Measurements from ENCODE around the gene BRCC3. TPM values are rescaled to one million over a fixed set of nuclear protein-coding genes. Genes with fewer than 3 reads are reported as not detected.

Gene BRCC3
- total RNA-seq, 2 experiments from 2014 or later: 32.8 to 33.5 TPM

DNA sequence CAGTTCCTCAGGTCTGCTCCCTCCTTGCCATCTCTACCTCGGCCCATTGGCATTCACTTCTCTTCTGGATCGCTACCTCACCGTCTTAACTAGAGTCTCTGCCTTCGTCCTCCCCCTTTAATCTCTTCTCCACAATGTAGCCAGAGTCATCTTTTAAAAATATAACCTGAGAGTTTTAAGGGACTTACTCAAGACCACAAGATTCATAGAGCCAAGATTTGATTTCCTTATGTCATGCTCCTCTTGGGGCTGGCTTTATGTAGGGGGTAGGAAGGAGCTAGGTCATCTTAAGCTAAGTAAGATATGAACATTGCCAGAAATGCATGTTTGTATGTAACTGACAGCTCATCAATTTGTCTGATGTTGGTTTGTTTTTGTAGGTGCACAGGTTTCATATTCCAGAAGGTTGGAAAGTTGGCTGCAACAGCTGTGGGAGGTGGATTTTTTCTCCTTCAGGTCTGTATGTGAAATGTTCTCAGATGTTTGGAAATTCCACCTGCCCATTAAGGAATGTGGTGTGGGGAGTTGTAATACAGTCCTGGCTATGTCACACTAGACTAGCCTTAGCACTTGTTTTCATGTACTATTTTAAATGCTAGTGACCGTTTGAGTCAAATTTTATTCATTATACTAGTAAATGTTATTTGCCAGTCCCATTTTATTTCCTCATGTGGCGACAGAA lies 25.0 kb upstream of the BRCC3 start:
- Mint-ChIP-seq H3K4me1 (ENCODE audit: low read depth) (peaks cover 25% of the 10 kb centered on the region), H3K4me3 (no peak overlapping the region), H3K9me3 (ENCODE audit: insufficient read depth) (no peaks in the 10 kb centered on the region), H3K36me3 (ENCODE audit: low read depth) (peaks cover 11% of the 10 kb centered on the region), H3K27me3 (ENCODE audit: low read depth) (no peaks in the 10 kb centered on the region), H3K27ac (no peak overlapping the region)
- CTCF ChIA-PET: interaction anchor here (1.2 to 2.9 kb wide), 2 partner anchors 11 to 129 kb away, joined by 4 to 12 read pairs; no protein-coding TSS in a partner anchor
- no peak for ATAC-seq
- POLR2A ChIA-PET: no interaction called here
- DNase-seq: no peak

DNA sequence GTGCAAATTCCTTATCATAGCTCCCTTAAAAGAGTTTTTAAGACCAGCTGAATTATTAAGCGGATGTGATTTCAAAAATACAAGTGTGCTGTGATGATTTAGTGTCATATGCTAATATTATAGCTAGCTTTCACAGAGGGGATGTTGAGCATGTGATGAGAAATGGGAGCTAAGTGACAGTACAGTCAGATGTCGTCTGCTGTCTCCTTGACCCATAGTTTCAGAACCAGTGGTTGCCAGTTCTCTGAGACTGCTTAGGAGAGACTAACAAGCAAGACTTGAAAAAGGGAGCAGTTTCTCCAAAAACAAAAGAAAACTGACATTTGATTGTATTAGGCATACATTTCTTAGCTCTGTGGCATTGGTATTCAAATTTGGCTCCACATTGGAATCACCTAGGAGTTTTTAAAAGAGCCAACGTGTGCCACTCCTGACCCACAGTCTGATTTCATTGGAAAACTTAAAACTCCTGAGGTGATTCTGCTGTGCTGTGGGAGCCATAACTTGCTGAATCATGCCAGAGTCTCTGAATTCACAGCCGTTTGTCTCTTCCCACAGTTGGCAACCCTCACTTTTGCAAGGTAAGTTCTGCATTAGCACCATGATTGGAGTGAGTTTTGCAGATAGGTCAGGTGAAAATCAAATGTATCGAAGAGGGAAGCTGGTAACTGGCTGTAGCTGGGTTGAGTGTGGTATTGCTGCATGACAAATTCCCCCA lies 24.3 kb upstream of the BRCC3 start:
- ChIA-PET CTCF (interaction anchor here (1.2 to 2.9 kb wide), 2 partner anchors 10 to 129 kb away, joined by 4 to 12 read pairs; no protein-coding TSS in a partner anchor), POLR2A (no interaction called here)
- no peak for ATAC-seq
- no peak overlapping the region for H3K27ac Mint-ChIP-seq
- peaks cover 16% of the 10 kb centered on the region for H3K36me3 Mint-ChIP-seq (ENCODE audit: low read depth)
- no peaks in the 10 kb centered on the region for H3K9me3 Mint-ChIP-seq (ENCODE audit: insufficient read depth)
- no peak for DNase-seq
- H3K27me3 Mint-ChIP-seq (ENCODE audit: low read depth): no peaks in the 10 kb centered on the region
- H3K4me1 Mint-ChIP-seq (ENCODE audit: low read depth): peaks cover 31% of the 10 kb centered on the region
- no peak overlapping the region for H3K4me3 Mint-ChIP-seq

DNA sequence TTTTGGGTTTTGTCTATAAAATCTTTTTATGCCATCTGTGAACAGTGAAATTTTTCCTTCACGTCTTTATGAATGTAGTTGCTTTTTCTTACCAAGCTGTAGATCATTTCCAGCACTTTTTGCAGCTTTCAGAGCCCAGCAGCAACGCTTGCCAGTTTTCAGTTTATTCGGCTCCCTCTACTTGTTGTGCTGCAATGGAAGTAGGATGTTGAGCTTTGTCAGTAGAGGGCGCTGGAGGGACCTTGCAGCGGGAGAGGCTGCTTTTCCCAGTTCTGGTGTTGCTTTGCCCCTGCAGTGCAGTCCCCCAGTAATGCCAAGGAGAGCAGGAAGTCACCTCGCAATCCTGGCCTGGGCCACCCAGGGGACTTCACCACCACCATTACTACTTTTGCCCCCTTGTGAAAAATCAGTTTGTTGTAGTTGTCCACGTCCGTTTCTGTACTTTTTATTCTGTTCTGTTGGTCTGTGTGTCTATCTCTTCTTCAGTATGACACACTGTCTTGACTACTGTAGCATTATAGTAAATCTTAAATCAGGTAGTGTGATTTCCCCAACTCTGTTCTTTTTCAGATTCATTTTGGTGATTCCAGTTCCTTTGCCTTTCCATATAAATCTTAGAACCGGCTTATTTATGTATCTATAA lies 22.2 kb upstream of the BRCC3 start:
- no peak overlapping the region for H3K27ac Mint-ChIP-seq
- CTCF ChIA-PET: interaction anchor here (1.0 to 1.8 kb wide), 13 partner anchors 8 to 215 kb away, joined by 3 to 12 read pairs (median 5); partner anchors contain the start of genes FUNDC2 and RAB39B
- no peaks in the 10 kb centered on the region for H3K27me3 Mint-ChIP-seq (ENCODE audit: low read depth)
- POLR2A ChIA-PET: no interaction called here
- peaks cover 25% of the 10 kb centered on the region for H3K36me3 Mint-ChIP-seq (ENCODE audit: low read depth)
- peak; percentile 57 for DNase-seq
- H3K4me3 Mint-ChIP-seq: no peak overlapping the region
- peak; percentile 30 for ATAC-seq
- H3K4me1 Mint-ChIP-seq (ENCODE audit: low read depth): peaks cover 48% of the 10 kb centered on the region
- no peaks in the 10 kb centered on the region for H3K9me3 Mint-ChIP-seq (ENCODE audit: insufficient read depth)

DNA sequence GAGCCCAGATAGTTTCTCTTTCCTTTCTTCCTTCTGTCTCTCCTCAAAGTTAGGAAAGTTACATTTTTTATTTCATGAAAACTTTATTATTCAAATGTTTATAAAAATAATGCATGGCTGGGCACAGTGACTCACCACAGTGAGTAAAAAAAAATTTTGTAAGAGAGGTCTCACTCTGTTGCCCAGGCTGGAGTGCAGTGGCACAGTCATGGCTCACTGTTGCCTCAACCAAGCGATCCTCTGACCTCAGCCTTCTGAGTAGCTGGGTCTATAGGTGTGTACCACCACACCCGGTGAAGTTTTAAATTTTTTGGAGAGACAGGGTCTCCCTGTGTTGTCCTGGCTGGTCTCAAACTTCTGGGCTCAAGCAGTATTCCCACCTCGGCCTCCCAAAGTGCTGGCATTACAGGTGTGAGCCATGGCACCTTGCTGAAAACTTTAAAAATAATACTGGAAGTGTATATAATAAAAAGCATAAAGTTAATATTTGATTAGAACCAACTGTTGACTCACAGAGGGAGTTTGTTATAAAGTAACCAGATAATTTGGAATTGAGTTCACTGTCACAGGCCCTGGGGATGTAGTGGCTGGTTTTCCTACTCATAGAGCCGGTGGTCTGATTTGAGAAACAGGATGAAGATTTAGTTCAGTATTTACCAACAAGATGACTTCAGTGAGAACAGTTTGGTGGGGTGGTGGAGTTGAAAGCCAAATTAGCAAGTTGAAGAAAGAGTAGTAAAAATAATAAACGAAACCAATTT lies 18.4 kb upstream of the BRCC3 start:
- DNase-seq: no peak
- H3K4me1 Mint-ChIP-seq (ENCODE audit: low read depth): peaks cover 67% of the 10 kb centered on the region
- ChIA-PET POLR2A (no interaction called here), CTCF (no interaction called here)
- no peaks in the 10 kb centered on the region for H3K27me3 Mint-ChIP-seq (ENCODE audit: low read depth)
- ATAC-seq: no peak
- peak overlapping the region; percentile 32 for H3K27ac Mint-ChIP-seq
- peaks cover 28% of the 10 kb centered on the region for H3K36me3 Mint-ChIP-seq (ENCODE audit: low read depth)
- no peaks in the 10 kb centered on the region for H3K9me3 Mint-ChIP-seq (ENCODE audit: insufficient read depth)
- H3K4me3 Mint-ChIP-seq: no peak overlapping the region

DNA sequence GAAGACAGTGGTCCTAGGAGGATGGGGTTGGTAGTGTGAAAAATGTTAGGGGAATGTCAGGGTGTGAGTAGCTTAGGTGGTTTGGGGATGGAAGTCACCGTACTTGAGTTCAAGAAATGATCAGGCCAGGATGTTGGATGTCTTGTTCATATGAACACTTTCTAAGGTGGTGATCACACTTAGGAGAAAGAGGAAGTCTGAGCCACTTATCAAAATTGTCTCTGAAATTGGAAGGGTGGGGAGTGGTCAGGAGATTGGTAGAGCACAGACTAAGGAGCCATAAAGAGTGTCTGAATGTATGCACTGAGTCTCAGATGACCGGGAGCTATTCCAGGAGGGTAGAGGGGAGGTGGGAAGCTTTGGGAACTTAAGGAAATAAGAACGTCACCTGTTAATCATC lies 17.7 kb upstream of the BRCC3 start:
- Mint-ChIP-seq H3K9me3 (ENCODE audit: insufficient read depth) (no peaks in the 10 kb centered on the region), H3K4me1 (ENCODE audit: low read depth) (peaks cover 64% of the 10 kb centered on the region), H3K27ac (peak overlapping the region; percentile 32), H3K36me3 (ENCODE audit: low read depth) (peaks cover 28% of the 10 kb centered on the region), H3K27me3 (ENCODE audit: low read depth) (no peaks in the 10 kb centered on the region), H3K4me3 (no peak overlapping the region)
- ChIA-PET POLR2A (no interaction called here), CTCF (no interaction called here)
- DNase-seq: no peak
- ATAC-seq: no peak

DNA sequence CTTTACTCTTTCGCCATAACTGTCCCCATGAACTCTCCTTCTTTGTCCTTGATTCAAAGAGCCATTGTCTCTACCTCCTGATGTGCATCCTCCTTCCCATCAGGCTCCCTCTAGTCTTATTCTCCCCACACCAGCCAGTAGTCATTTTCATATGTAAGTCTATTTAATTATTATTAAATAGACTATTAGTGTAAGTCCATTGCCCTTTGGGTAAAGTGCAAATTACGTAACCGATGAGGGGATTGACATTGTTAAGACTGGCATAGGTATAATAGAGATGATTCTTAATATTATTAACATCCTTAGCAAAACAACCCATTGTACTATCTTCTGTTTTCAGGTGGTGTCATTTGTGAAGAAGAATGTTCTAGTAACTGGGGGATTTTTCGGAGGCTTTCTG lies 17.1 kb upstream of the BRCC3 start:
- ATAC-seq (no peak), DNase-seq (no peak)
- ChIA-PET POLR2A (no interaction called here), CTCF (no interaction called here)
- no peaks in the 10 kb centered on the region for H3K9me3 Mint-ChIP-seq (ENCODE audit: insufficient read depth)
- no peak overlapping the region for H3K27ac Mint-ChIP-seq
- H3K4me3 Mint-ChIP-seq: no peak overlapping the region
- peaks cover 58% of the 10 kb centered on the region for H3K4me1 Mint-ChIP-seq (ENCODE audit: low read depth)
- H3K27me3 Mint-ChIP-seq (ENCODE audit: low read depth): no peaks in the 10 kb centered on the region
- H3K36me3 Mint-ChIP-seq (ENCODE audit: low read depth): peaks cover 25% of the 10 kb centered on the region

DNA sequence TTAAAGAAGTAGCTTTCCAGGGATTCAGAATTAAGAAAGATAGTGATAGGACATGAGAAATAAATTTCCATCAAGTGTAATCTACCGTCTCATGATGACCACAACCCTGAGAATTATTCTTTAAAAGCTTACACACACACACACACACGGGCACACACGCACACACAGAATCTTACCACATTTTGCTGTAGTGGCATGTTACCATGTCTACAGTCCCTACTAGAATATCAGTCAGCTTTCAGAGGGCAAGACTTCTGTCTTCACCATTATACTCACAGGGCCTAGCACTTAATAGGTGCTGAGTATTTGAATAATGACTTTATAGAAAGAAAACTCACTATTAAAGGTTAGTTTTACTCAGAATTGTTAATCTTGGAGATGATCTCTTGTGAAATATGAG lies 15.8 kb upstream of the BRCC3 start:
- no peak for DNase-seq
- H3K27ac Mint-ChIP-seq: no peak overlapping the region
- no peaks in the 10 kb centered on the region for H3K9me3 Mint-ChIP-seq (ENCODE audit: insufficient read depth)
- ATAC-seq: no peak
- peaks cover 51% of the 10 kb centered on the region for H3K4me1 Mint-ChIP-seq (ENCODE audit: low read depth)
- POLR2A ChIA-PET: no interaction called here
- H3K4me3 Mint-ChIP-seq: no peak overlapping the region
- no peaks in the 10 kb centered on the region for H3K27me3 Mint-ChIP-seq (ENCODE audit: low read depth)
- CTCF ChIA-PET: interaction anchor here (0.8 to 1.3 kb wide), 2 partner anchors 75 to 138 kb away, joined by 3 to 4 read pairs; no protein-coding TSS in a partner anchor
- peaks cover 22% of the 10 kb centered on the region for H3K36me3 Mint-ChIP-seq (ENCODE audit: low read depth)

DNA sequence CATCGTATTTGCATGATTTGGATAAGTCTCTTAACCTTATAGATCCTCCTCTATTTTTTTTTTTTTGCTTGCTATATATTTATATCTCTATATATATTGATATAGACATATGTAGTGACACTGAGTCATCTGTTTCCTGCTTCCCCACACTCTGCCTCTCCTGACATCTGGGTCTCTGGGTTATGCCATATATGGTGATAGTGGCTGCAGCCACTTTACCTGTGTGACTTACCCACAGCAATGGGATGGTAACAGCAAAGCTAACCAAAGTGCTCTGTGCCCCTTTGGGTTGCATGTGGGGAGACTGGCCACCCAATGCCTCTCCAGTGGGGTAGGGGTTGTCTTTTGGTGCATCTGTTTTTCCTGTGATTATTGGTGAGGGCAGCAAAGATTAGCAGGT lies 14.8 kb upstream of the BRCC3 start:
- Mint-ChIP-seq H3K4me1 (ENCODE audit: low read depth) (peaks cover 41% of the 10 kb centered on the region), H3K4me3 (peak overlapping the region; percentile 60), H3K36me3 (ENCODE audit: low read depth) (peaks cover 22% of the 10 kb centered on the region), H3K27me3 (ENCODE audit: low read depth) (no peaks in the 10 kb centered on the region), H3K9me3 (ENCODE audit: insufficient read depth) (no peaks in the 10 kb centered on the region), H3K27ac (peak overlapping the region; percentile 77)
- peak; percentile 73 for ATAC-seq
- CTCF ChIA-PET: interaction anchor here (0.8 to 3.3 kb wide), 21 partner anchors 8 to 158 kb away, joined by 3 to 19 read pairs (median 9); partner anchors contain the start of gene FUNDC2
- POLR2A ChIA-PET: no interaction called here
- DNase-seq: peak; percentile 29

DNA sequence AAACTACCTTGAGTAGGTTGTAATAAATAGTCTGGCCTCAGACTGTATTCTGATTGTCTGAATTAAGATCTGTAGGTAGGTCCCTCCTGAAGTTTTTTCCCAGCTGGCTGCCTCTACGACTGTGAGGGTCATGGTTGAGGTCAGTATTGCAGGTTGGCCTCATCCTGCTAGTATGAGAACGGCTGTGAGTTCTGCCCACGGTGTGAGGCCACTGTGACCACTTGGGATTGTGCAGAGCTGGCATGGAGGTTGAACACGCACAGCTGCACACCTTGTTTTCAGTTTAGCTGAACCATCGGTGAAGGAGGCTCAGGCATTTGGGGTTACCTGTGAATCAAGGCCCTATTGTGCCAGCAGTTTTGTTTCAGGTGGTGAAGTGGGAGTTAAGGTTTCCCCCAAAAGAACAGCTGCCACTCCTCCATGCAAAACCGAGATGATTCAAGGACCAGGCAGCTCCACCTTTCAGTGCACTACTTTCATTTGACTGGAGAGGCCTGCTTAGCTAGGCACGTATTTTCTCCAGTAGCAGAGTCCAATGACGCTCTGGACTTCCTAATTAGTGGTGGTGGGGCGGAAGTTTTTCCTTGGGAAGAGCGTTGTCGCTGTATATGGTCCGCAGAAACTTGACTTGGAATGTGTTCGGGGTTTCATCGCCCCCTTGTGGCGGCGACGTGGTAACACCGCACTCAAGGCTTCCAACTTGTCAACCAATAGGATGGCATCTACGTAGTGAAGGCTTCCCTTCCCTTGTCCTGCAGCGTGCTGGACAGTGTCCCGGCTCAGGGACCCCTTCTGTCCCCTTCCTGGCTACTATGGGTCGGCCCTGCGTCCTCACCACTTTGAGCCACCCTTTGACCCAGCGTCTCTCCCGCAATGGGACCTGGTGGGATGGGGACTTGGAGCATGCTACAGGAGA lies 14.2 kb upstream of the BRCC3 start:
- Mint-ChIP-seq H3K36me3 (ENCODE audit: low read depth) (peaks cover 20% of the 10 kb centered on the region), H3K4me3 (peak overlapping the region; percentile 60), H3K4me1 (ENCODE audit: low read depth) (peaks cover 36% of the 10 kb centered on the region), H3K27me3 (ENCODE audit: low read depth) (no peaks in the 10 kb centered on the region), H3K9me3 (ENCODE audit: insufficient read depth) (no peaks in the 10 kb centered on the region), H3K27ac (peak overlapping the region; percentile 77)
- peak; percentile 62 for DNase-seq
- ChIA-PET POLR2A (no interaction called here), CTCF (interaction anchor here (0.6 to 3.3 kb wide), 23 partner anchors 8 to 158 kb away, joined by 3 to 19 read pairs (median 8); partner anchors contain the start of gene FUNDC2)
- peak; percentile 82 for ATAC-seq

DNA sequence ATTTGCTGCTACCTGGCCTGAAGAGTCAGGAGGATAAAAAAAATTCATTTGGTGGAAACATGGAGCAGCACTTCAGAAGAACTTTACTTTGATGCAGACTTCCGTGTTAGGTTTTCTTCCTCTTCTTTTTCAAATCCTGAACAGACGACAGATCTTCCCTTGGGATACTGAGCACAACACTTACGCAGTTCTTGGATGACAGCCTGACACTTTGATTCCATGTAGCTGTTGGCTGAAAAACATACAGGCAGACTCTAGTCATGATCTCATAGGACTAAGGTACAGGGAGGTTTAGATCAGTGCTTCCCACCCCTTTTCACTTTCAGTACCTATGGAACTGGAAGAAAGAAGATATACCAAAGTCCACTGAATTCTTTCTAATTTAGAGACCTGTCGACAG lies 9.5 kb upstream of the BRCC3 start:
- ATAC-seq: no peak
- ChIA-PET POLR2A (interaction anchor here (1.0 kb wide), 1 partner anchor 10 kb away, joined by 3 read pairs; the partner anchor contains the start of gene BRCC3), CTCF (interaction anchor here (1.0 to 2.1 kb wide), 3 partner anchors 13 to 81 kb away, joined by 3 to 12 read pairs (median 5); no protein-coding TSS in a partner anchor)
- DNase-seq: no peak
- Mint-ChIP-seq H3K27me3 (ENCODE audit: low read depth) (no peaks in the 10 kb centered on the region), H3K36me3 (ENCODE audit: low read depth) (peaks cover 6% of the 10 kb centered on the region), H3K4me1 (ENCODE audit: low read depth) (peaks cover 16% of the 10 kb centered on the region), H3K9me3 (ENCODE audit: insufficient read depth) (no peaks in the 10 kb centered on the region), H3K27ac (no peak overlapping the region), H3K4me3 (no peak overlapping the region)
